Epithelial cell of esophagus (primary cell): Measurements from ENCODE around the gene SCGB3A1.

Experiments used
- DNase-seq: peaks from one replicate; pipeline ENCODE4 v3.0.0; 2010; ENCODE audit warnings: low read depth
- H3K4me3 ChIP-seq: 2 replicates; pipeline ENCODE4 v1.5.1; 2011; ENCODE audit warnings: mild to moderate bottlenecking, low read length, control low read depth
- TF ChIP-seq, protein P1 (sequence below): IDR thresholded peaks from 2 replicates; pipeline ENCODE4 v1.5.1; 2011; ENCODE audit warnings: low read depth, mild to moderate bottlenecking, low read length, control low read depth, inconsistent platforms; ENCODE audit not compliant: insufficient read depth; ENCODE audit errors: missing control alignments

Gene SCGB3A1

DNA sequence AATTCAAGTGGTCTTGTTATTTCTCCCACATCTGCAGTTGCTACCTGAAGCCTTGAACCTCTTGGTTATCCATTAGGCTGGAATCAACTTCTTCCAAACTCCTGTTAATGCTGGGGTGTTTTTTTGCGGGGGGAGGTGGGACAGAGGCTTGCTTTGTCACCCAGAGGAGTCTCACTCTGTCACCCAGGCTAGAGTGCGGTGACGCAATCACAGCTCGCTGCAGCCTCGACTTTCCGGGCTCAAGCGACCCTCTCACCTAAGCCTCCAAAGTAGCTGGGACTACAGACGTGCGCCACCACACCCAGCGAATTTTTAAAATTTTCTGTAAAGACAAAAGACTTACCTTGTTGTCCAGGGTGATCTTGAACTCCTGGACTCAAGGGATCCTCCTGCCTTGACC is 4.4 kb downstream of the SCGB3A1 start:
- TF ChIP-seq, protein P1, sequence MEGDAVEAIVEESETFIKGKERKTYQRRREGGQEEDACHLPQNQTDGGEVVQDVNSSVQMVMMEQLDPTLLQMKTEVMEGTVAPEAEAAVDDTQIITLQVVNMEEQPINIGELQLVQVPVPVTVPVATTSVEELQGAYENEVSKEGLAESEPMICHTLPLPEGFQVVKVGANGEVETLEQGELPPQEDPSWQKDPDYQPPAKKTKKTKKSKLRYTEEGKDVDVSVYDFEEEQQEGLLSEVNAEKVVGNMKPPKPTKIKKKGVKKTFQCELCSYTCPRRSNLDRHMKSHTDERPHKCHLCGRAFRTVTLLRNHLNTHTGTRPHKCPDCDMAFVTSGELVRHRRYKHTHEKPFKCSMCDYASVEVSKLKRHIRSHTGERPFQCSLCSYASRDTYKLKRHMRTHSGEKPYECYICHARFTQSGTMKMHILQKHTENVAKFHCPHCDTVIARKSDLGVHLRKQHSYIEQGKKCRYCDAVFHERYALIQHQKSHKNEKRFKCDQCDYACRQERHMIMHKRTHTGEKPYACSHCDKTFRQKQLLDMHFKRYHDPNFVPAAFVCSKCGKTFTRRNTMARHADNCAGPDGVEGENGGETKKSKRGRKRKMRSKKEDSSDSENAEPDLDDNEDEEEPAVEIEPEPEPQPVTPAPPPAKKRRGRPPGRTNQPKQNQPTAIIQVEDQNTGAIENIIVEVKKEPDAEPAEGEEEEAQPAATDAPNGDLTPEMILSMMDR = no peak
- DNase-seq = no peak
- no peak overlapping the region for H3K4me3 ChIP-seq

DNA sequence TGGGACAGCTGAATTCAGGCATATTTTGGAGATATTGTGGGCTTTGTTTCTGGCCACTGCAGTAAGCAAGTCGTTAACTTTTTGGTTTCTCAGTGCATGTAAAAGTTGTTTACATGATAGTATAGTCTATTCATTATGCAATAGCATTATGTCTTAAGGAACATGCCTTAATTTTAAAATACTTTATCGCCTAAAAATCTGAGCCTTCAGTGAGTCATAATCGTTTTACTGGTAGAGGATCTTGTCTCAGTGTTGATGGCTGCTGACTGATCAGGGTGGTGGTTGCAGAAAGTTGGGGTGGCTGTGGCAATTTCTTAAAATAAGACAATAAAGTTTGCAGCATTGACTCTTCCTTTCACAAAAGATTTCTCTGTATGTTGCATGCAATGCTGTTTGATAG is 5.1 kb downstream of the SCGB3A1 start:
- TF ChIP-seq, protein P1 = no peak
- H3K4me3 ChIP-seq = no peak overlapping the region
- no peak for DNase-seq

DNA sequence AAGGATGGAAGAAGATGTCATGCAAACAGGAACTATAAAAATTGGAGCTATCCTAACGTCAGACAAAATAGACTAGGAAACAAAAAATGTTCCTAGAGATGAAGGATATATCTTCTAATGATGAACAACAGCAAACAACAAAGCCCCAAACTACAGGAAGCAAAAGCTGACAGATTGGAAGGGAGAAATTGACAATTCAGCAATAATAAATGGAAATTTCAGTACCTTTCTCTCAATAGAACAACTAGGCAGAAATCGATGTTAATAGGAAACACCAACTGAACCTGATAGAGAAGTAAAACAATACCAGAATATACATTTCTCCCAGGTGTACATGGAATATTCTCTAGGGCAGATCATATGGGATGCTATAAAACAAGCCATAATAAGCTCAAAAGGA is 7.6 kb downstream of the SCGB3A1 start:
- no peak overlapping the region for H3K4me3 ChIP-seq
- DNase-seq = no peak
- TF ChIP-seq, protein P1 = no peak

DNA sequence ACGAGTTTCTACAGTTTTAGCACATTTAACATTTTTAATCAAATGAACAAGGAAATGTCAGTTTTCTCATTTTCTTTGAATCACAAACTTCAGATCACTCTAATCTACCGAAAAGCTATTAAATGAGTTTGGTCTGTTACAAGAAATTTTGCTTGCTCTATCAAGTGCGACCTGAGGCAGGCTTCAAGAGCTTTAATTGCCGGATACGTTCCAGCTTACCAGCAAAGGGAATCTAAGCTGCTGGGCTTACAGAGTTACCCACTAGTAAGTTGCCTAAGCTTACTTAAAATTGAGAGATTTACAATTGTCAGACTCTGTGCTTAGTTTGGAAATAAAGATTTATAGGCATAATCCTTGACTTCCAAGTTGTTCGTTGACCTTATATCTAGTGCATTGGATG is 10.6 kb downstream of the SCGB3A1 start:
- TF ChIP-seq, protein P1 = no peak
- no peak for DNase-seq
- no peak overlapping the region for H3K4me3 ChIP-seq

DNA sequence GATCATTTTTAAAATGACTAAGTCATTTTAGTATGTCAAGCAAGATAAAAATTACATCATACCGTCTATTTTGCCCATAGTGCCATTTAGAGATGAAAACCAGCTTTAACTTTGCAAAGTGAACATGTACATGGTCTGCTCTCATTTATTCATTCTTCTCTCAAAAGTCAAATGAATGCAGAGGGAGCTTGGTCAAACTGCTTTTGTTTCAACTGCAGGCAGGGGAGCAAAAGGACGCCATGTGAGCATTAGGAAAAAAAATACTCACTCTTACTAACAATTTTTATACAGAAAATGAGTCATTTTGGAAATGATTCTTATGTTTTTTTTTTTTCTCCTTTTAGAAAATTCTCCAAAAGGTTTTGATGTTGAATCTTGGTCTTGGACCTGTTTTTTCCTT is 15.7 kb downstream of the SCGB3A1 start:
- no peak for DNase-seq
- TF ChIP-seq, protein P1 = no peak
- H3K4me3 ChIP-seq = no peak overlapping the region

DNA sequence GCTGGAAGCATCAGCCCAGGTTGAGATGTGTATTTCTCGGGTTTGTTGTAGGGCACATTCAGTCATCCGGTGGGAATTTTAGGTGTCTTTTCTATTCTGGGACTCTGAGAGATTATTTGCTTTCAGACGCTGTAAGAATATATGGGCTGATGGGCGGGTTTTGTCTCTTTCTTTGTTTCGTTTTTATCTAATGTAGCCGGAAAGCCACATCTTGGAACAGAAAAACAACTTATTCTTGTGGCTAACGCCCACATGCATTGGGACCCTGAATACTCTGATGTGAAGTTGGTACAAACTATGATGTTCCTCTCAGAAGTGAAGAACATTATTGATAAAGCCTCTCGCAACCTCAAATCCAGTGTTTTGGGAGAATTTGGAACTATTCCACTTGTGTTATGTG is 22.4 kb downstream of the SCGB3A1 start:
- DNase-seq = no peak
- H3K4me3 ChIP-seq = no peak overlapping the region
- TF ChIP-seq, protein P1 = no peak

DNA sequence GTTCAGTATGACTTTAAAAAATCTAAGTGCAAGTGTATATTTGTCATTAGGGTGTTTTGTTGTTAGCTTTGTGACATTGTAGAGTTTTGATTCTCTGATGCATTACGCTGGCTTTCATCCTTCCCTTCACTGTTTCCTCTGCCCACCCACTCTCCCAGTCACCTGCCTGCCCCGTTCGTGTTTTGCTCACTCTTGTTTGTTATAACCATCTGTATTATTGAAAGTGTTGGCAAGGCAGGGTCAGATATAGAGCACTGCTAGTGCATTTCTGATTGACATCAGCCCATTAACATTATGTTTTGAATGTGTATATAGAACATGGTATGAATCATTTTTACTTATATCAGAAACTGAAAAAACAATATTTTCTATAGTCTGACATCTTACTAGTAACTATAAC is 27.3 kb downstream of the SCGB3A1 start:
- DNase-seq = no peak
- H3K4me3 ChIP-seq = no peak overlapping the region
- TF ChIP-seq, protein P1 = no peak
